HG03025 (cell line): ENCODE results near the gene PDE6G.
A peak's percentile ranks its signal among the peaks of the same experiment; 100 is the strongest.

ENCODE experiments used
- ATAC-seq: cut with Tn5 transposase; IDR thresholded peaks from one replicate; pipeline ENCODE4 v1.9.1; 2021; ENCODE audit warnings: mild to moderate bottlenecking, moderate library complexity; ENCODE audit not compliant: unreplicated experiment, low FRiP score

Gene PDE6G

DNA sequence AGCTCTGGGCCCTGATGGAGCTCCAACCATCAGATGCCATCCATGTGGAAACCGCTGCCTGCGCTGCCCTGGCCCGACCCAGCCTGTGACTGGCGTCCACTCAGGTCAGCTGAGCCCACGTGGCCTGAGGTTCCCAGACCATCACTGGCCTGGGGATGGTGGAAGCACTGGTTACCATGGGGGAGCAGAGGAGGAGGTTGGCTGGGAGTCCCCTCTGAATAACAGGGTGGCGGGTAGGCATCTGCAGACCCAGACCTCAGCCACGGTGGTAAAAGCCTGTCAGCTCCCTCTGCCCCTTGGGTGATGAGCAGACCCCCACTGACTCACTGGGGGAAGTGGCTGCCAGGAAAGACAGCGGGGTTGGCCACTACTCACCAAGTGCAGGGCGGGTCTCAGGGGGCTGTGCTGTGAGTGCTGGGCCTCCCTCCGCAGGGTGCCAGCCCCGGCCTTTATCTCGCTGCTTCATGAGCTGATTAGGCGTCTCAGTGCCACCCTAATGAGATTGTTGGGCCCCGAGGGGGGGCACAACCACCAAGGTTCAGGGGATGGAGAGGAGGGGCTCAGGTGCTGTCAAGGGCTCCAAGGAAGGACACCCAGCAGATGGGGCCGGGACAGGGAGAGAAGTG is at the start of gene PDE6G:
Gene PDE6G (minus strand): TSS at position 425 of the 626 bp plus-strand sequence. CDS start 3,237 bp downstream, outside the sequence.
- ATAC-seq: no peak

DNA sequence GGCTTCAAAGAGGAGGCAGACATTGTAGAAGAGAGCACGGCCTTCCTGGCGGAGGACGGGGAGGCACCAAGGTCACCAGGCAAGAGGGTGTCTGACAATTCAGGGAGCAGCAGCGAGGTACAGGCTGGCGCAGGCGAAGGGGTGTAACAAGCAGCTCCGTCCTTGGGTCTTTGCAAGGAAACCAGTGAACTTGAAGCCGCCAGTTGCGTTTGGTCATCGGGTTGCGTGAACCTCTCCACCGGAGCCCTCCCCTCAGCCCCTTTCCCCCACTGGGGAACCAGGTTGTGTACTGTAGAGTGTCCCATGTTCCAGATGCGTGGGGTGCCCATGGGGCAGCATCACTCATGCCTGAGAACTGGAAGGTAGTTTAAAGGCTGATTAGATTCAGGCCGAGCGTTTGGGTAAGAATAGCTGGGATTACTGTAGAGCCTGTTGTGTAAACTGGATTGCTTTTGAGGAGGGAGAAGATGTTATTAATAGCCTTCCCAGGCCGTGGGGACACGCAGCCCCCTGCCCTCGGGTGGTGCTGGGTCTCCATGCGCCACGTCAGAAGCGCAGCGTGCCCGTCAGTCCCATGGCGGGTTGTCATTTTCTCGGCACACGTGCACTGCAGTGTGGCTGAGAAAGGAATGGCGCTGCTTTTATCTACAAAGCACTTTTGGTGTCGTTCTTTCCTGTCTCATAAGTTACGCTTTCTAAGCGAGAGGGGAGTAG is 49.3 kb upstream of the PDE6G start:
- no peak for ATAC-seq

DNA sequence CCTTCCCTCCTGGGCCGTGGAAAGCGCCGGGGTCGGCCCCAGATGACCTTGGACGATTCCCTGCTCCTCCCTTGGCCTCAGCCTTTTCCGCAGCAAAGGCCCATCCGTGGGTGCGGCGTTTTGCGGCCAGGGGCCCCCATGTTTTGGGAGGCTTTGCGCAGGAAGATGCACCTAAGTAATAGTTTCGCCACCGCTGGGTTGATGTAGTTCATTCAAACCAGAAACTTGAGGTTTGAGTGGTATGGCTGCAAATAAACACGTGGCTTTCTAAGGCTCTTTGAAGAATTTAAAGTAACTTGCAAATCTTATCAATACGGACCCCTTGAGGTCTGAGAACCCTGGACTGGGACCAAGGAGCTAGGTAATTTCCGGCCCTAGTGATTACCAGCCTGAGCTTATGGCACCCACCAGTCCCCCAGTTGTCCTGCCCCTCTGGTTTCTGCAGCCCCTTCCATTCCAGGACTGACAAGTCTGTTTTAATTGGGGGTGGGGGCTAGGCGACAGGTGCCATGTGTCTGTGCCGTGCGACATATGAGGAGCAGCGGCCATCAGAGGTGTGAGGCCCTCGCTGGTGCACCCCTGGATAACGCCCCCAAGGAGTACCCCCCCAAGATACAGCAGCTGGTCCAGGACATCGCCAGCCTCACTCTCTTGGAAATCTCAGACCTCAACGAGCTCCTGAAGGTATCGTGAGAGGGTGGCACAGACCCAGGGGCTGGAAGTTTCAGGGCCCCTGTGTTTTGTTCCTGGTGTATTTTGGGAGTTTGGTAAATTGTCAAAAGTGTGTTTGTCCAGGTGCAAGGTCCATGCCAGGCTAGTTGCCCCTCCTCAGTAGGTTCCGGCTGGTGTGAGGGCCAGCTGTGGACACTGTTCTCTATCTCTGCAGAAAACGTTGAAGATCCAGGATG is 47.7 kb upstream of the PDE6G start:
- no peak for ATAC-seq

DNA sequence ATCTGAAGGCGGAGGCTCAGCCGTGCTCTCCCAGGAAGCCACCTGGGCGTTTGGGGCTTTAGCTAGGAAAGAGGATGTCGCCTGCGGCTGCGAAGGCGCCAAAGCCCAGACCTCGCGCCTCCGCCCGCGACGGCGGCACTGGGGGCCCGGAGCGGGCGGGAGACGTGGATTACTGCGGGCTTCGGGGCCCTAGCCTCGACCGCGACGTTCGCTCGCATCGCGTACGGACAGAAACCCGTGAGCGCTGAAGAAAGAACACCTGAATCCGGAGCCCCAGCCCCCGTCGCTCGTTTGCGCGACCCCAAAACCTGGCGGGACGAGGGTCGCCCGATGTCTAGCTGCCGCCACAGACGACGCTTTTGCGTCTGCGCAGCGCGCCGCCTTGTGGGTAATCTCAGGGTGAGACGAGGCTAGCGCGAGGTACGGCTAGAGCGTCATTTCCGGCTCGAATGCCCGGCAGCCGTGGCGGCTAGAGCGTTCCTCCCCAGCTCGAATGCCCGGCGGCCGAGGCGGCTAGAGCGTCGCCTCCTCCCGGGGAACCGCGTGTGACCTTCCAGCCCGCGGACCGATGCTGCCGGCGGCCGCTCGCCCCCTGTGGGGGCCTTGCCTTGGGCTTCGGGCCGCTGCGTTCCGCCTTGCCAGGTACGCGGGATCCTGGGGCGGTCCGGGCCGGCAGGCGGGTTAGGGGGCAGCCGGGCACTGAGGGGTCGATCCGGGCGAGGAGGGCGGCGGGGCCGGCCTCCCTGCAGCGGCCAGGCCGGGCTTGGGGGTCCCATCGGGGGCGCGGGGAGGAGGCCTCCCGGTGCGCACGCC is 46.8 kb upstream of the PDE6G start, which contains the start of gene MRPL12:
Gene MRPL12 (plus strand): TSS at position 434 of the 813 bp plus-strand sequence. CDS start 135 bp downstream, at position 569.
- ATAC-seq: peak; percentile 78

- no peak for ATAC-seq
Observed at GRCh38 chr17:81701288-81702071, 45.1 kb upstream of the PDE6G start.

- no peak for ATAC-seq
Observed at GRCh38 chr17:81700353-81701287, 44.3 kb upstream of the PDE6G start.

DNA sequence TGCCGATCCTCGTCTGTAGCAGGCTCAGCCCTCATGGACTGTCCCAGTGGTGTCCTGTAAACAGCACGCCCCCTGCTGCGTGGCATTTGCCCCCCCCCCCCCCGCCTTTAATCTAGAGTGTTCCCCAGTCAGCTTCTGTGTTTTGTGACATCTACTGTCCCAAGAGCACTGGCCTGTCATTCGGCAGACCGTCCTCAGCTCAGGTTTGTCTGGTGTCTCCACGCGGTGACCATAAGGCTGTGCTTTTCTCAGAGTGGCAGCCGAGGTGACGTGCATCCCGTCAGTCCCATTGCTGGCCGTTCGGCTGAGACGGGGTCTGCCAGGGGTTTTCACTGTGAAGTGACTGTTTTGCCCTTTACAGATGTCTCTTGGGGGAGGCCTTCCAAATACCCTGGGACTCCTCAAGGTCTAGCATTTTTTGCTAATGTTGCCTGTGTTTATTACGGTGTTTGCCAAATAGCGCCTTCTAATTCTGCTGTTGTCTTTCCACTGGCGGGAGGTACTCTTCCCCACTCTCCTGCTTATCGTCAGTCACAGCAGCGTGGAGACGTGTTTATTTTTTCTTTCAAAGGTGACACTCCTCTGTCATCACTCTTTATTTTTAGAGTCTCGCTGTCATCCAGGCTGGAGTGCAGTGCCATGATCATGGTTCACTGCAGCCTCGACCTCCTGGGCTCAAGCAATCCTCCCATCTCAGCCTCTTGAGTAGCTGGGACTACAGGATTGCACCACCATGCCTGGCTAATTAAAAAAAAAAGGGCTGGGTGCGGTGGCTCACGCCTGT is 41.1 kb upstream of the PDE6G start:
- no peak for ATAC-seq

DNA sequence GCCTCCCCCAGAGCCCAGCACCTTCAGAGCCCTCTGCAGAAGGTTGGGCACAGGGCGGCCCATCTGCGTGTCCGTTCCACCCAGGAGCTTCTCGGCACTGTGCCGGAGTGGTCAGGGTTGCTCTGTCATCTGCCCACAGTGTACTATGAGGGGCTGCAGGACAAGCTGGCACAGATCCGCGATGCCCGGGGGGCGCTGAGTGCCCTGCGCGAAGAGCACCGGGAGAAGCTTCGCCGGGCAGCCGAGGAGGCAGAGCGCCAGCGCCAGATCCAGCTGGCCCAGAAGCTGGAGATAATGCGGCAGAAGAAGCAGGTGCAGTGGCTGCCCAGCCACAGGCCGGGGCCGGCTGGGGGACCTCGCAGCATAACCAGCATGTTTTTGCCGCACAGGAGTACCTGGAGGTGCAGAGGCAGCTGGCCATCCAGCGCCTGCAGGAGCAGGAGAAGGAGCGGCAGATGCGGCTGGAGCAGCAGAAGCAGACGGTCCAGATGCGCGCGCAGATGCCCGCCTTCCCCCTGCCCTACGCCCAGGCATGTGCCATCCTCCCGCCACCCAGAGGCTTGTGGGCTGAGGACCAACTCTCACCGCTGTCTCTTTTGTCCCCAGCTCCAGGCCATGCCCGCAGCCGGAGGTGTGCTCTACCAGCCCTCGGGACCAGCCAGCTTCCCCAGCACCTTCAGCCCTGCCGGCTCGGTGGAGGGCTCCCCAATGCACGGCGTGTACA is 40.0 kb upstream of the PDE6G start:
- ATAC-seq: no peak

DNA sequence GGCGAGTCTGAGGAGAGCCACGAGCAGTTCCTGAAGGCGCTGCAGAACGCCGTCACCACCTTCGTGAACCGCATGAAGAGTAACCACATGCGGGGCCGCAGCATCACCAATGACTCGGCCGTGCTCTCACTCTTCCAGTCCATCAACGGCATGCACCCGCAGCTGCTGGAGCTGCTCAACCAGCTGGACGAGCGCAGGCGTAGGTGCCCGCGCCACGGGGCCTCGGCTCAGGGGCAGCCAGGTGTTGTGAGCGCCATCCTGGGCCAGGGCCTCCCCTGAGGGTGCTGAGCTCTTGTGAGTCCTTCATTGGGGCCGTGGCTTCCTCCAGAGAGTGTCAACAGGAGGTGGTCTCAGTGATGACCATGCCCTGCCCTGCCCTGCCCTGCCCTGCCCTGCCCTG is 39.5 kb upstream of the PDE6G start:
- no peak for ATAC-seq

GRCh38 chr17:81695211-81695610 is 38.9 kb upstream of the PDE6G start:
- no peak for ATAC-seq

DNA sequence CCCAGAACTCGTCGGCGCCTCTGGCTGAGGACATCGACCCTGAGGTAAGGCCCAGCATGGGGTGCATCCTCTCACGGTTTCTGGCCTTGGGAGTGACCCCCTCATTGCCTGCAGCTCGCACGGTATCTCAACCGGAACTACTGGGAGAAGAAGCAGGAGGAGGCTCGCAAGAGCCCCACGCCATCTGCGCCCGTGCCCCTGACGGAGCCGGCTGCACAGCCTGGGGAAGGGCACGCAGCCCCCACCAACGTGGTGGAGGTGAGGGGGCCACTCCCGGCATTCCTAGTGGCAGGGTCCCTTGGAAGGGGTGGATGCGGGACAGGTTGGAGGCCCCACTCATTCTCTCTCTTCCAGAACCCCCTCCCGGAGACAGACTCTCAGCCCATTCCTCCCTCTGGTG is 38.5 kb upstream of the PDE6G start:
- no peak for ATAC-seq

- ATAC-seq: no peak
Observed at GRCh38 chr17:81693509-81694210, 37.3 kb upstream of the PDE6G start.

- no peak for ATAC-seq
Observed at GRCh38 chr17:81691608-81692007, 35.3 kb upstream of the PDE6G start.

- no peak for ATAC-seq
Observed at GRCh38 chr17:81691196-81691595, 34.9 kb upstream of the PDE6G start.

DNA sequence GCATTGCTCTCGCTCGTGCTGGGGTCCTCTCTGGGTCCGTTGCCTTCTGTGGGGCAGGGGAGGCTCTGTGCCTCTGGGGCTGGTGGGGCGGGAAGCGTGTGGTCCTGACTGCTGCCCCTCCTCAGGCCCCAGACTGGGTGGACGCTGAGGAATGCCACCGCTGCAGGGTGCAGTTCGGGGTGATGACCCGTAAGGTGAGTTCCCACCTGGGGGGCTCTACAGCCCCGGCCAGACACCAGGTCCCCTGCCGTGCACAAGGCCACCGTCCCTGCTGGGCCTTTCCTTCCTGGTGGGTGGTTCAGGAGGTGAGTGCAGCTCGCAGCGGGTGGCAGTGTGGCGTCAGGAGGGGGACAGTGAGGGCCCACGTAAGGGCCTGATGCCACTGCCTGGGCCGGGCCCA is 34.2 kb upstream of the PDE6G start:
- no peak for ATAC-seq

- ATAC-seq: no peak
Observed at GRCh38 chr17:81690066-81690465, 33.7 kb upstream of the PDE6G start.
